ENCODE measurements around the gene PATE3.

Gene PATE3

DNA sequence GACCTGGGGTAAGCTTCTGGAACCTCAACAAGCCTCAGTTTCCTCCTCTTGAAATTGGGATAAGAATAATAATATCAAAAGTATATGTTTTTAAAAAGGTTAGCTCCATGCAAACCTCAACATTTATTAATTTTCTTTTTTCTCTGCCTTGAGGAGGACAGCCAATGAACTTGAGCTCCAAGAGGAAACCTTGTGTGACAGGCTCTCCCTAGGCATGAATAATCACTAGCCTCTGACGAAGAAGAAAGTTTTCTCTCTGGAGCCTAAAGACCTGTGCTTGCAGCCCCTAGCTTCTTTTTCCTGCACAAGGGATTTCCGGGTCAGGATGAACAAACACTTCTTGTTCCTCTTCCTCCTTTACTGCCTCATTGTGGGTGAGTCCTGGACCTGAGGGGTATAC, at the start of gene PATE3:
PATE3 (plus strand) TSS at position 301 of the 400 bp plus-strand sequence; CDS start at position 326, 25 bp downstream.
- no peak for DNase-seq

DNA sequence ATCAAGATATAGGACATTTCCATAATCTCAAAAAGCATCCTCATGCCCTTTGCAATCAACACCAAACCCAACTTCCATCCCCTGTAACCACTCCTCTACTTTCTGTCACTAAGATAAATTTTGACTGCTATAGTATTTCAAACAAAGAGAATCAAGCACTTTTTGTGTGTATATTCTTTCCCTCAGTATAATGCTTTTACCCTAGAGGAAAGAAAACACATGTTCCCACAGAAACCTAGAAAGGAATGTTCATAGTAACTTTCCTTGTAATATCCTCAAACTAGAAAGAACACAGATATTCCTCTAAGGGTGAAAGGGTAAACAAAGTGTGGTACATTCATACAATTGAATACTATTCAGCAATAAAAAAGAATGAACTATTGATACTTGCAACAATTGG, 47.3 kb upstream of the PATE3 start:
- DNase-seq: no peak

- DNase-seq: no peak
Measured at GRCh38 chr11:125743681-125744080, 44.2 kb upstream of the PATE3 start.

GRCh38 chr11:125745979-125746378, 41.9 kb upstream of the PATE3 start, which contains the start of gene PATE1:
Gene PATE1 (plus strand): TSS chr11:125746279. CDS start chr11:125746305, 26 bp downstream.
- no peak for DNase-seq

DNA sequence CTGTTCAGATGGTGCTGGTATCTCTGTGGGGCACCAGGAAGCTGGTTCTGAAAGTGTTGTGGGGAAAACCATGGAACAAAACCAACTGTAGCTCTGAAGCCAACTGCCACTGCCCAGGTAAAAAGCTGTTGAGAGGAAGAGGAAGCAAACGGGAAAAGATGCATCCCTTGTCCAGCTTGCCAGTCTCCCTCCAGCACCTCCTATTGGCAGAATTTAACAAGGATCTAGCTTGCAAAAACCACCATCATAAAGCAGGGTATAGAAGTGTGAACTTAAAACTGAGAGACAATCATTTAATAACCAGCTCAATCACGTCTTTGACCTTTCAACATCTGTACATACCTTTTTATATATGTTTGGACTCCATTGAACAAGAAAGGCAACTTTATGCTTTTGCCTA, 37.3 kb upstream of the PATE3 start:
- no peak for DNase-seq

GRCh38 chr11:125756050-125756449, 31.9 kb upstream of the PATE3 start:
- no peak for DNase-seq

DNA sequence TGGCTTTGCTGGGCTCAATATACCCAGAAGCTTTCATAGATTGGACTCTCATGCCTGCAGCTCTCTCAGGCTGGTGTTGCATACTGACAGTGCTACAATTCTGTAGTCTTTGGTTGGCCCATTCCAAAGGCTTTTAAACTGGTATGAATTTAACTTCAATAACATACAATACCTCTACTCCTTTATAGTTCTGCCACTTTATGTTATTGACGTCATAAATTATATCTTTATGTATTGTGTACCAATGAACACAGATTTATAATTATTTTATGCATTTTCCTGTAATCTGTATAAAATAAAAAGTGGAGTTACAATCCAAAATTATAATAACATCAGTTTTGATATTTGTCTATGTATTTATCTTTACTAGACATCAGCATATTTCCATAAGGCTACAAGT, 25.5 kb upstream of the PATE3 start:
- no peak for DNase-seq

- DNase-seq: no peak
Measured at GRCh38 chr11:125763483-125763882, 24.4 kb upstream of the PATE3 start.

DNA sequence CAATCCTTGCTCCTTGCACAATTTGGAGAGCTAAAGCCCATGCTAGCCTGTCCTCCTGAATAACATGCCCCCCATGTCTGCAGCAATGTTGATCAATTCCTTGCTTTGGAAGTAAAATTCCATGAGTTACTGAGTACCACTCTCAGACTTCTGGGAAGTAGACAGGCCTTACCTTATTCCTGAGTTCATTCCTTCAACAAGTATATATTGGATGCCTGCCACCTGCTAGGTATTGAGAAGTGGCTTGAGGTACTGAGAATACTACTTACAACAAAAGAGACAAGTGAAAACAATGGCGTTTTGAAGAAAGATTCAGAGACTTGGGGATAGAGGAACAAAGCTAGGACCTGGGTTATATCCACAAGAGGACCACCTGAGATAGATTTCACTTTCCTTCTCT, 21.7 kb upstream of the PATE3 start:
- DNase-seq: no peak

- DNase-seq: no peak
Measured at GRCh38 chr11:125768336-125769046, 19.4 kb upstream of the PATE3 start.

DNA sequence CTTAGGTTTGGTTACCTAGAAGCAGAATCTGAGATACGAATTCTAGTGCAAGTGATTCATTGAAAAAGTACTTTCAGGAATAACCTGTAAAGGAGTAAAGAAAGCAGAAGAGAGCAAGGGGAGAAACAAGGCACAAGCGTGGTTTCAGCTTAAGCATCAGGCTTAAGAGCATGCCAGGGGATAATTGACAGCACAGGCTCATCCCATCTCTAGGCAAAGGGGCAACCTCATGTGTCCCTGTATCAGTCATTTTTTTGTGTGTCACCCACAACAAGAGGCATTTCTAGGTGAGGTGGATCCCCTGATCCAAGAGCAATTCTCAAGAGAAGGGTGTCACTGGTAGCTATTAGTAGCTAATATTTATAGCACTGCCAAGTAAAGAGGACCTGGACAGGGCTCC, 17.3 kb upstream of the PATE3 start:
- no peak for DNase-seq

DNA sequence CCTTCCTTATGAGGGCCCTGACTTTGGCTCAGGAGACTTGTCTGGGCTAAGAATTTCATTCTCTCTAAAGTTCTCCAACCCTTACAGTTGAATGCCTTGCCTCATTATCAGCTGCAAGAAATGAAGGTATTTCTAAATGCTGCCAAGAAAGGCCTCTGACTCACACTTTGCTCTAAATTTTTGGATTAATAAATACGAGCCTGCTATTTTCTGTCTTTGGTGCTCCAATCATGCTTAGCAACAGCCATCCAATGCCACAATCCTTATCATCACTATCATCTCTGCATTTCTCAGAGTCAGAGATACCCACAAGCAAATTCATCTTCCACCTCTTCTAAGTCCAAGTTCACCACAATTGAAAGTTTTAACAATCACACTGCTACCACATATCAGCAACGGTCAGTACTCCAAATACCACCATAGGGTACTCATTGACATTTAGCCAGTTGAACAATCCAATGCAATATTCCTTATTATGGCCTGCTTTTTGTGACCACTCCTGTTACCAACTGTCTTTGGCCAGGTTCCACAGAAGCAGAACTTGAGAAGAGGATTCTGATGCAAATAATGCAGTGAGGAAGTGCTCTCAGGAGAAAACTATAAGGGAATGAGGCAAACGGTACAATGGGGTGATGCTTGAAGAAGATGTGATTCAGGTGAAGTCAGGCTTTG, 15.0 kb upstream of the PATE3 start:
- DNase-seq: no peak

- DNase-seq: no peak
Measured at GRCh38 chr11:125773516-125773915, 14.4 kb upstream of the PATE3 start.

- DNase-seq: no peak
Measured at GRCh38 chr11:125777309-125777708, 10.6 kb upstream of the PATE3 start.

- DNase-seq: no peak
Measured at GRCh38 chr11:125778728-125779127, 9.2 kb upstream of the PATE3 start, which contains the start of gene PATE2. Gene PATE2 (minus strand): TSS chr11:125778828. CDS start chr11:125778773, 55 bp downstream.

DNA sequence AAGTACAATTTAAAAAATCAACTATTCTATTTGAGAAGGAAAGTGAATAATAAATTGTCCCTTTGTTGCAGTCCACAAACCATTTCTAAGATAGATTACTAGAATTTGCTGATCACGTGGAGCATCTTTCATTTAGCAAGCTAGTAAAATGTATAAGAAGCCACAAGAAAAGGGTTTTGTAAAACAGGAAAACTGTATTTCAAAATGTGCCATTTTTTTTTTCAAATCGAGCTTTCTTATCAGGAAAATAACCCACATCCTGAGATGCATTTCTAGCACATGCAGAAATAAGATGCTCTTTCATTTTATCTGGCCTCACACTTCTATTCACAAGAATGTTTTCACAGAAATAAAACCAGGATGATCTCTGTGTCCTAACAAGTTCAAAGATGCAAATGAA, 3.2 kb upstream of the PATE3 start:
- DNase-seq: no peak

GRCh38 chr11:125790825-125791224, 2.9 kb downstream of the PATE3 start:
- DNase-seq: no peak

DNA sequence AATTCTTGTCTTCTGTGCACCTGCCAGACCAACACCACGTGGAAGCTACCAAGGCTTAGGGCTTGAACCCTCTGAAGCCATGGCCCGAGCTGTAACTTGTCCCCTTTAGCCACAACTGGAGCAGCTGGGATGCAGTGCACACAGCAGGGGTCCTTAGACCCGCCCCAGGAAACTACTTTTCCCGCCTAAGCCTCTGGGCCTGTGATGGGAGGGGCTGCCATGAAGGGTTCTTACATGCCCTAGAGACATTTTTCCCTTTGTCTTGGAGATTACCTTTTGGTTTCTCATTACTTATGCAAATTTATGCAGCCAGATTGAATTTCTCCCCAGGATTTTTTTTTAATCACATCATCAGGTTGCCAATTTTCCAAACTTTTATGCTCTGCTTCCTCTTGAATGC, 9.7 kb downstream of the PATE3 start:
- no peak for DNase-seq

DNA sequence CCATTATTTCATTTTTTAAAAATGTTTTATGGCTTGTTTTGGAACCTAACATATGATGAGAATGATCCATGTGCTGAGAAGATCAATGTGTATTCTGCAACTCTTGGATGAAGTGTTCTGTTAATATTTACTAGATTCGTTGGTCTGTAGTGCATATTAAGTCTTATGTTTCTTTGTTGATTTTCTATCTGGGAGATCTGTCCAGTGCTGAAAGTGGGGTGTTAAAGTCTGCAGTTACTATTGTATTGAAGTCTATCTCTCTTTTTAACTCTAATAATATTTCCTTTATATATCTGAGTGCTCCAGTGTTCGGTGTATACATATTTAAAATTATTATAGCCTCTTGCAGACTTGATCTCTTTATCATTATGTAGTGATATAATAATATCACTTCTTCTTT, 11.9 kb downstream of the PATE3 start:
- no peak for DNase-seq

DNA sequence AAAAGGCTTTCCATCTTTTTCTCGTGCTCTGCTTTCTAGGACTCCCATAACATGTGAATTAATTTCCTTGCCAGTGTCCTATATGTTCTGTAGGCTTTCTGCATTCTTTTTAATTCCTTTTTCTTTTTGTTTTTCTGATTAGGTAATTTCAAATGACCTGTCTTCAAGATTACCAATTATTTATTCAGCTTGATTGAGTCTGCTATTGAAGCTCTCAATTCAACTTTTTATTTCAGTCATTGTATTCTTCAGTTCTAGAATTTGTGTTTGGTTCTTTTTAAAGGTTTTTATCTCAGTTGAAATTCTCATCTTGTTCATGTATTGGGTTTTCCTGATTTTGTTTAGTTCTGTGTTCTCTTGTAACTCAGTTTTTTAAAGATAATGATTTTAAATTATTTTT, 14.5 kb downstream of the PATE3 start:
- no peak for DNase-seq

GRCh38 chr11:125807909-125808308, 20.0 kb downstream of the PATE3 start:
- DNase-seq: no peak

DNA sequence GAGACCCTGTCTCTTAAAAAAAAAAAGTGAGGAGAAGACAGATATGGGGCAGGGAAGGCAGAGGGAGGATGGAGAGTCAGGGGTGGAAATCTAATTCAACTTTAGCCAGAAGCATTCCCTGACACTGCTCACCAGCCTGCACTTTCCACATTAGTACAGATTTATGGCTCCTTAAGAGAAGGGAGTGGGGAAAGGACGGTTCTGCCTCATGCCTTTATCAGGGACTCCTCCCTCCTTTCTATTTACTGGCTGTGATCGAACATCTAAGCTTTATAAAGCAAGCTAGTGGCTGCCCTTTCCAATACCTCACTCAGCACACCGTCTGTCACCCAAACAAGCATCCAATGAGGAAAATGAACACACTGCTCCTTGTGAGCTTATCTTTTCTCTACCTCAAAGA, 45.1 kb downstream of the PATE3 start, which contains the start of gene PATE4:
PATE4 (plus strand) TSS at position 301 of the 400 bp plus-strand sequence; CDS start at position 345, 44 bp downstream.
- DNase-seq: no peak

GRCh38 chr11:125835748-125836147, 47.8 kb downstream of the PATE3 start:
- no peak for DNase-seq
